ENCODE measurements around the gene TECTB.
"Not testable (repeated sequence)": the region's sequence is repeated elsewhere in the genome, so short reads cannot be mapped to it uniquely, and the experiment has no call there.

Gene TECTB

GRCh38 chr10:112249722-112250121 lies 33.5 kb upstream of the TECTB start:
- H3K27ac ChIP-seq (ENCODE audit: low read depth, low read length), result no peak overlapping the region
- no peaks in the 10 kb centered on the region for H3K36me3 ChIP-seq (ENCODE audit: control insufficient read depth, low read length)
- H3K9me3 ChIP-seq (ENCODE audit: control insufficient read depth, insufficient read depth, low read length), result no peaks in the 10 kb centered on the region
- H4K20me1 ChIP-seq (ENCODE audit: control insufficient read depth, insufficient read depth, low read depth, low read length), result no peaks in the 10 kb centered on the region
- no peaks in the 10 kb centered on the region for H3K79me2 ChIP-seq (ENCODE audit: control insufficient read depth, low read length)
- no peaks in the 10 kb centered on the region for H3F3A ChIP-seq (ENCODE audit: control insufficient read depth, insufficient read depth)
- no peaks in the 10 kb centered on the region for H3K27me3 ChIP-seq (ENCODE audit: control insufficient read depth, low read length)
- TF ChIP-seq CTCF (IDR thresholded peaks at IDR 0.05; ENCODE audit: low read depth, low read length, poor library complexity, severe bottlenecking), result no peak
- no peak for TF ChIP-seq EZH2phosphoT487 (IDR thresholded peaks at IDR 0.05; ENCODE audit: borderline replicate concordance, low read length)
- H3K9me2 ChIP-seq (replicated peaks; ENCODE audit: control insufficient read depth, low read length), result no peaks in the 10 kb centered on the region
- H3K4me3 ChIP-seq (ENCODE audit: low read length), result no peak overlapping the region
- no peak overlapping the region for H3K4me2 ChIP-seq (ENCODE audit: low read length)
- no peaks in the 10 kb centered on the region for H3K4me1 ChIP-seq (ENCODE audit: control insufficient read depth, low read length)

GRCh38 chr10:112250555-112250954 lies 32.6 kb upstream of the TECTB start:
- H4K20me1 ChIP-seq (ENCODE audit: control insufficient read depth, insufficient read depth, low read depth, low read length), result no peaks in the 10 kb centered on the region
- H3K4me1 ChIP-seq (ENCODE audit: control insufficient read depth, low read length), result no peaks in the 10 kb centered on the region
- no peaks in the 10 kb centered on the region for H3F3A ChIP-seq (ENCODE audit: control insufficient read depth, insufficient read depth)
- H3K4me3 ChIP-seq (ENCODE audit: low read length), result no peak overlapping the region
- H3K27me3 ChIP-seq (ENCODE audit: control insufficient read depth, low read length), result no peaks in the 10 kb centered on the region
- H3K36me3 ChIP-seq (ENCODE audit: control insufficient read depth, low read length), result no peaks in the 10 kb centered on the region
- no peaks in the 10 kb centered on the region for H3K9me2 ChIP-seq (replicated peaks; ENCODE audit: control insufficient read depth, low read length)
- no peaks in the 10 kb centered on the region for H3K79me2 ChIP-seq (ENCODE audit: control insufficient read depth, low read length)
- no peak overlapping the region for H3K27ac ChIP-seq (ENCODE audit: low read depth, low read length)
- H3K4me2 ChIP-seq (ENCODE audit: low read length), result no peak overlapping the region
- TF ChIP-seq CTCF (IDR thresholded peaks at IDR 0.05; ENCODE audit: low read depth, low read length, poor library complexity, severe bottlenecking) (no peak), EZH2phosphoT487 (IDR thresholded peaks at IDR 0.05; ENCODE audit: borderline replicate concordance, low read length) (no peak)
- no peaks in the 10 kb centered on the region for H3K9me3 ChIP-seq (ENCODE audit: control insufficient read depth, insufficient read depth, low read length)

GRCh38 chr10:112251238-112251637 lies 32.0 kb upstream of the TECTB start:
- H3K79me2 ChIP-seq (ENCODE audit: control insufficient read depth, low read length); H3K4me3 ChIP-seq (ENCODE audit: low read length); H3K4me1 ChIP-seq (ENCODE audit: control insufficient read depth, low read length); H4K20me1 ChIP-seq (ENCODE audit: control insufficient read depth, insufficient read depth, low read depth, low read length); H3F3A ChIP-seq (ENCODE audit: control insufficient read depth, insufficient read depth); H3K36me3 ChIP-seq (ENCODE audit: control insufficient read depth, low read length); H3K9me2 ChIP-seq (replicated peaks; ENCODE audit: control insufficient read depth, low read length); H3K9me3 ChIP-seq (ENCODE audit: control insufficient read depth, insufficient read depth, low read length); H3K27me3 ChIP-seq (ENCODE audit: control insufficient read depth, low read length); H3K27ac ChIP-seq (ENCODE audit: low read depth, low read length); H3K4me2 ChIP-seq (ENCODE audit: low read length): not testable (repeated sequence)

- H3K4me2 ChIP-seq (ENCODE audit: low read length), result no peak overlapping the region
- H3K27me3 ChIP-seq (ENCODE audit: control insufficient read depth, low read length), result no peaks in the 10 kb centered on the region
- H3K36me3 ChIP-seq (ENCODE audit: control insufficient read depth, low read length), result no peaks in the 10 kb centered on the region
- no peak overlapping the region for H3K27ac ChIP-seq (ENCODE audit: low read depth, low read length)
- H3K9me2 ChIP-seq (replicated peaks; ENCODE audit: control insufficient read depth, low read length), result no peaks in the 10 kb centered on the region
- no peaks in the 10 kb centered on the region for H3K79me2 ChIP-seq (ENCODE audit: control insufficient read depth, low read length)
- H4K20me1 ChIP-seq (ENCODE audit: control insufficient read depth, insufficient read depth, low read depth, low read length), result no peaks in the 10 kb centered on the region
- no peaks in the 10 kb centered on the region for H3F3A ChIP-seq (ENCODE audit: control insufficient read depth, insufficient read depth)
- H3K9me3 ChIP-seq (ENCODE audit: control insufficient read depth, insufficient read depth, low read length), result no peaks in the 10 kb centered on the region
- no peak overlapping the region for H3K4me3 ChIP-seq (ENCODE audit: low read length)
- no peaks in the 10 kb centered on the region for H3K4me1 ChIP-seq (ENCODE audit: control insufficient read depth, low read length)
- TF ChIP-seq CTCF (IDR thresholded peaks at IDR 0.05; ENCODE audit: low read depth, low read length, poor library complexity, severe bottlenecking) (no peak), EZH2phosphoT487 (IDR thresholded peaks at IDR 0.05; ENCODE audit: borderline replicate concordance, low read length) (no peak)
These were observed 24.8 kb upstream of the TECTB start for GRCh38 chr10:112258407-112258806.
